HS-5 (cell line): ENCODE measurements around the gene NABP1.
A peak's percentile ranks its signal among the peaks of the same experiment; 100 is the strongest.

Source experiments
- DNase-seq: peaks from one replicate; pipeline ENCODE4 v3.0.0-alpha.2; 2012; ENCODE audit warnings: low read depth

Gene NABP1

GRCh38 chr2:191680639-191681038, 2.7 kb downstream of the NABP1 start:
- no peak for DNase-seq

GRCh38 chr2:191682126-191682525, 4.2 kb downstream of the NABP1 start:
- no peak for DNase-seq

- DNase-seq: no peak
Observed at GRCh38 chr2:191686066-191686465, 8.1 kb downstream of the NABP1 start.

GRCh38 chr2:191686729-191687128, 8.8 kb downstream of the NABP1 start:
- no peak for DNase-seq

GRCh38 chr2:191687867-191688266, 9.9 kb downstream of the NABP1 start:
- no peak for DNase-seq

- peak; percentile 93 for DNase-seq
Observed at GRCh38 chr2:191688934-191689695, 11.2 kb downstream of the NABP1 start.

- DNase-seq: no peak
Observed at GRCh38 chr2:191690327-191690726, 12.4 kb downstream of the NABP1 start.

- DNase-seq: no peak
Observed at GRCh38 chr2:191691016-191691735, 13.2 kb downstream of the NABP1 start.

- no peak for DNase-seq
Observed at GRCh38 chr2:191691898-191692297, 14.0 kb downstream of the NABP1 start.

GRCh38 chr2:191692502-191693115, 14.7 kb downstream of the NABP1 start:
- DNase-seq: no peak

GRCh38 chr2:191693166-191693565, 15.2 kb downstream of the NABP1 start:
- no peak for DNase-seq

- no peak for DNase-seq
Observed at GRCh38 chr2:191693778-191694177, 15.8 kb downstream of the NABP1 start.

- no peak for DNase-seq
Observed at GRCh38 chr2:191696001-191696400, 18.1 kb downstream of the NABP1 start.

GRCh38 chr2:191696966-191697365, 19.0 kb downstream of the NABP1 start:
- DNase-seq: no peak

GRCh38 chr2:191697870-191698269, 19.9 kb downstream of the NABP1 start:
- no peak for DNase-seq

- no peak for DNase-seq
Observed at GRCh38 chr2:191699341-191699945, 21.5 kb downstream of the NABP1 start.

- DNase-seq: no peak
Observed at GRCh38 chr2:191701029-191701428, 23.1 kb downstream of the NABP1 start.

GRCh38 chr2:191701696-191702095, 23.8 kb downstream of the NABP1 start:
- DNase-seq: no peak

- DNase-seq: no peak
Observed at GRCh38 chr2:191703079-191703725, 25.3 kb downstream of the NABP1 start.

GRCh38 chr2:191705084-191705483, 27.1 kb downstream of the NABP1 start:
- DNase-seq: no peak

- no peak for DNase-seq
Observed at GRCh38 chr2:191705701-191706100, 27.8 kb downstream of the NABP1 start.

- DNase-seq: no peak
Observed at GRCh38 chr2:191706791-191707190, 28.9 kb downstream of the NABP1 start.
